Panc1 (cell line): Measurements from ENCODE around the gene MTHFD1L. TPM values are rescaled to one million over a fixed set of nuclear protein-coding genes. Genes with fewer than 3 reads are reported as not detected.
"Not testable (repeated sequence)": the region's sequence is repeated elsewhere in the genome, so short reads cannot be mapped to it uniquely, and the experiment has no call there.

Source experiments
- ATAC-seq: fragments of 200-7000 bp; cut with Tn5 transposase; 2 replicates; pipeline ENCODE4 v1.9.1; 2020; ENCODE audit warnings: mild to moderate bottlenecking, moderate library complexity
- BruUV-seq: library from RNA; stranded (reverse); fragments of 400-500 nt; replicated peaks from 2 replicates; lab custom pipeline; 2021; lab: Mats Ljungman, UMichigan
- CTCF ChIA-PET: fragments of 300-600 bp; sonication (Branson Sonifier 250); formaldehyde crosslinking; loops from one replicate; lab custom pipeline; 2022; ENCODE audit warnings: antibody characterized with exemption; lab: Charles Lee
- POLR2A ChIA-PET: fragments of 300-600 bp; sonication (Branson Sonifier 250); formaldehyde crosslinking; loops from one replicate; lab custom pipeline; 2022; ENCODE audit warnings: antibody characterized with exemption; lab: Charles Lee
- DNase-seq: peaks from one replicate; pipeline ENCODE4 v3.0.0-alpha.2; 2010; ENCODE audit warnings: low read depth, low spot score
- H3K27ac ChIP-seq: 2 replicates; pipeline ENCODE4 v1.5.1; 2011; ENCODE audit warnings: mild to moderate bottlenecking, low read length, inconsistent platforms
- H3K27me3 ChIP-seq: fragments of 200-500 bp; sonication (Bioruptor generic); 2 replicates; pipeline ENCODE4 v1.6.0; 2014; ENCODE audit warnings: low read length, inconsistent platforms; ENCODE audit not compliant: control insufficient read depth, insufficient read depth
- H3K36me3 ChIP-seq: fragments of 200-500 bp; sonication (Bioruptor generic); 2 replicates; pipeline ENCODE4 v1.5.1; 2014; ENCODE audit warnings: inconsistent platforms, mild to moderate bottlenecking, low read length, moderate library complexity; ENCODE audit not compliant: control insufficient read depth, insufficient read depth
- H3K4me1 ChIP-seq: 2 replicates; pipeline ENCODE4 v1.5.1; 2011; ENCODE audit warnings: inconsistent platforms, mild to moderate bottlenecking, low read length, moderate library complexity; ENCODE audit not compliant: control insufficient read depth, insufficient read depth
- H3K4me3 ChIP-seq, 2 experiments: 2 replicates each; pipeline ENCODE4 v1.5.1; 2011 to 2012; ENCODE audit warnings: low read depth in 2 of 2, low read length in 2 of 2, mild to moderate bottlenecking in 2 of 2, inconsistent platforms in 1 of 2, moderate library complexity in 1 of 2
- H3K9me3 ChIP-seq: fragments of 200-500 bp; sonication (Bioruptor generic); 2 replicates; pipeline ENCODE4 v1.5.1; 2014; ENCODE audit warnings: low read depth, mild to moderate bottlenecking, inconsistent platforms, low read length, moderate library complexity; ENCODE audit not compliant: control insufficient read depth, insufficient read depth
- POLR2AphosphoS5 ChIP-seq: IDR thresholded peaks from 2 replicates; pipeline ENCODE4 v1.6.1; 2012; ENCODE audit warnings: mild to moderate bottlenecking, low read depth, low read length, moderate library complexity
- SIN3A ChIP-seq: IDR thresholded peaks from 2 replicates; pipeline ENCODE4 v1.6.1; 2012; ENCODE audit warnings: low read depth, mild to moderate bottlenecking, low read length, moderate library complexity, borderline replicate concordance; ENCODE audit not compliant: insufficient read depth
- TCF7L2 ChIP-seq: IDR thresholded peaks from 2 replicates; pipeline ENCODE4 v1.6.1; 2011; ENCODE audit warnings: mild to moderate bottlenecking, low read depth, low read length, inconsistent platforms
- in situ Hi-C: cut with HindIII; loops from 2 replicates; pipeline ENCODE4 v1.10.0; 2016; ENCODE audit warnings: low sequenced_read_pairs, low pct_unique_long_range_greater_than_20kb
- intact Hi-C: fragments of 100-400 bp; cut with micrococcal nuclease; formaldehyde crosslinking; loops from one replicate; pipeline ENCODE4 v1.10.0; 2022; ENCODE audit not compliant: unreplicated experiment
- total RNA-seq: library from RNA; stranded (reverse); gene quantifications from one replicate; pipeline ENCODE4 v1.2.1, GENCODE V29; 2021; ENCODE audit not compliant: unreplicated experiment
- TF ChIP-seq, protein P1 (sequence below): fragments of 450-650 bp; IDR thresholded peaks from 2 replicates; pipeline ENCODE4 v1.5.1; 2017; ENCODE audit warnings: mild to moderate bottlenecking
- TF ChIP-seq, protein P2 (sequence below), 2 experiments: IDR thresholded peaks; 2 replicates each; pipeline ENCODE4 v1.6.1; 2011 to 2012; ENCODE audit warnings: low read depth in 2 of 2, control low read depth in 1 of 2, low read length in 1 of 2, mild to moderate bottlenecking in 1 of 2, moderate library complexity in 1 of 2; ENCODE audit not compliant: insufficient read depth in 1 of 2

Gene MTHFD1L
- total RNA-seq, 1 experiment from 2014 or later = 76.2 TPM

DNA sequence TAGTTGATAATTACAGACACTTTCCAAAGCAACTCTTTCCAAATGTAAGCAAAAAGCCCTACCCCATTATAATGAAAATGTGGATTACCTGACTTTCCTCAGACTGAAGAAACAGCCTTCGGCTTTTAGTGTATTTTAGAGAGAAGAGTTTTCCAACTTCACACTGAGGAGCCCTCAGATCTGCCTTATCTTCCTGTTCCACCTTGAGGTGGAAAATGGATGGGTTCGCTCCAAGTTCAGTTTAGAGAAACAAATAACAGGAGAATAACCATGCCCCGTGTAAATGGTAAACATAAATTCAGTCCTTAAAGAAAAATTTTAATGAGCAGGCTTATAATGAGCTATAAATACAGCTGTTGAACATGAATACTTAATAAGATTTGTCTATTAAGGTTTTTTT, 21.1 kb upstream of the MTHFD1L start:
- H3K27ac ChIP-seq = no peak overlapping the region
- ATAC-seq (no peak), DNase-seq (no peak)
- H3K4me1 ChIP-seq = no peaks in the 10 kb centered on the region
- H3K36me3 ChIP-seq = no peaks in the 10 kb centered on the region; the same call in 1 of the 2 replicates
- ChIA-PET CTCF (no interaction called here), POLR2A (no interaction called here)
- no peaks in the 10 kb centered on the region for H3K9me3 ChIP-seq
- H3K27me3 ChIP-seq = peaks cover 2% of the 10 kb centered on the region
- no peak overlapping the region for H3K4me3 ChIP-seq
- no peak for TF ChIP-seq POLR2AphosphoS5
- TF ChIP-seq TCF7L2 = no peak
- in situ Hi-C loops = no loop called here
- intact Hi-C loops = no loop called here
- no TSS peak for BruUV-seq

DNA sequence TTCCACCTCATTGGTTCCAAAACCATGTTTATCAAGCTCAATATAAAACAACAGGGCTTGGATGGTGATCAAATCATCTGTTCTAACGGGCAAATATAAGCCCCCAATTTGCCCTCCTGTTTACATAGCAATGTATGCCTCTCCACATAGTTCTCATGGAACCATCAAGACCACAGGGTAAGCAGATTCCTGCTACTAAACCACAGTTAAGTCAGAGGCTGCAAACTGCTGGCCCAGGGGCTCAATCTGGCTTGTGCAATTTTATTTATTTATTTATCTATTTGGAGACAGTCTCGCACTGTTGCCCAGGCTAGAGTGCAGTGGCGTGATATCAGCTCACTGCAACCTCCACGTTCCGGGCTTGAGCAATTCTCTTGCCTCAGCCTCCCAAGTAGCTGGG, 18.9 kb upstream of the MTHFD1L start:
- H3K4me3 ChIP-seq = no peak overlapping the region
- CTCF ChIA-PET = interaction anchor here (0.6 kb wide), 1 partner anchor 429 kb away, joined by 3 read pairs; no protein-coding TSS in a partner anchor
- H3K9me3 ChIP-seq = no peaks in the 10 kb centered on the region
- peaks cover 2% of the 10 kb centered on the region for H3K27me3 ChIP-seq
- intact Hi-C loops (no loop called here), in situ Hi-C loops (no loop called here)
- ATAC-seq (no peak), DNase-seq (no peak)
- H3K4me1 ChIP-seq = no peaks in the 10 kb centered on the region
- POLR2A ChIA-PET = no interaction called here
- BruUV-seq = no TSS peak
- TF ChIP-seq, protein P1, sequence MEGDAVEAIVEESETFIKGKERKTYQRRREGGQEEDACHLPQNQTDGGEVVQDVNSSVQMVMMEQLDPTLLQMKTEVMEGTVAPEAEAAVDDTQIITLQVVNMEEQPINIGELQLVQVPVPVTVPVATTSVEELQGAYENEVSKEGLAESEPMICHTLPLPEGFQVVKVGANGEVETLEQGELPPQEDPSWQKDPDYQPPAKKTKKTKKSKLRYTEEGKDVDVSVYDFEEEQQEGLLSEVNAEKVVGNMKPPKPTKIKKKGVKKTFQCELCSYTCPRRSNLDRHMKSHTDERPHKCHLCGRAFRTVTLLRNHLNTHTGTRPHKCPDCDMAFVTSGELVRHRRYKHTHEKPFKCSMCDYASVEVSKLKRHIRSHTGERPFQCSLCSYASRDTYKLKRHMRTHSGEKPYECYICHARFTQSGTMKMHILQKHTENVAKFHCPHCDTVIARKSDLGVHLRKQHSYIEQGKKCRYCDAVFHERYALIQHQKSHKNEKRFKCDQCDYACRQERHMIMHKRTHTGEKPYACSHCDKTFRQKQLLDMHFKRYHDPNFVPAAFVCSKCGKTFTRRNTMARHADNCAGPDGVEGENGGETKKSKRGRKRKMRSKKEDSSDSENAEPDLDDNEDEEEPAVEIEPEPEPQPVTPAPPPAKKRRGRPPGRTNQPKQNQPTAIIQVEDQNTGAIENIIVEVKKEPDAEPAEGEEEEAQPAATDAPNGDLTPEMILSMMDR = no peak
- TF ChIP-seq SIN3A (no peak), POLR2AphosphoS5 (no peak), TCF7L2 (no peak)
- TF ChIP-seq, protein P2, sequence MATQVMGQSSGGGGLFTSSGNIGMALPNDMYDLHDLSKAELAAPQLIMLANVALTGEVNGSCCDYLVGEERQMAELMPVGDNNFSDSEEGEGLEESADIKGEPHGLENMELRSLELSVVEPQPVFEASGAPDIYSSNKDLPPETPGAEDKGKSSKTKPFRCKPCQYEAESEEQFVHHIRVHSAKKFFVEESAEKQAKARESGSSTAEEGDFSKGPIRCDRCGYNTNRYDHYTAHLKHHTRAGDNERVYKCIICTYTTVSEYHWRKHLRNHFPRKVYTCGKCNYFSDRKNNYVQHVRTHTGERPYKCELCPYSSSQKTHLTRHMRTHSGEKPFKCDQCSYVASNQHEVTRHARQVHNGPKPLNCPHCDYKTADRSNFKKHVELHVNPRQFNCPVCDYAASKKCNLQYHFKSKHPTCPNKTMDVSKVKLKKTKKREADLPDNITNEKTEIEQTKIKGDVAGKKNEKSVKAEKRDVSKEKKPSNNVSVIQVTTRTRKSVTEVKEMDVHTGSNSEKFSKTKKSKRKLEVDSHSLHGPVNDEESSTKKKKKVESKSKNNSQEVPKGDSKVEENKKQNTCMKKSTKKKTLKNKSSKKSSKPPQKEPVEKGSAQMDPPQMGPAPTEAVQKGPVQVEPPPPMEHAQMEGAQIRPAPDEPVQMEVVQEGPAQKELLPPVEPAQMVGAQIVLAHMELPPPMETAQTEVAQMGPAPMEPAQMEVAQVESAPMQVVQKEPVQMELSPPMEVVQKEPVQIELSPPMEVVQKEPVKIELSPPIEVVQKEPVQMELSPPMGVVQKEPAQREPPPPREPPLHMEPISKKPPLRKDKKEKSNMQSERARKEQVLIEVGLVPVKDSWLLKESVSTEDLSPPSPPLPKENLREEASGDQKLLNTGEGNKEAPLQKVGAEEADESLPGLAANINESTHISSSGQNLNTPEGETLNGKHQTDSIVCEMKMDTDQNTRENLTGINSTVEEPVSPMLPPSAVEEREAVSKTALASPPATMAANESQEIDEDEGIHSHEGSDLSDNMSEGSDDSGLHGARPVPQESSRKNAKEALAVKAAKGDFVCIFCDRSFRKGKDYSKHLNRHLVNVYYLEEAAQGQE (IDR thresholded peaks at IDR 0.05; ENCODE audit: insufficient read depth in 1 of 2, low read depth in 2 of 2, low read length in 1 of 2) = no peak
- no peak overlapping the region for H3K27ac ChIP-seq
- no peaks in the 10 kb centered on the region; the same call in 1 of the 2 replicates for H3K36me3 ChIP-seq

DNA sequence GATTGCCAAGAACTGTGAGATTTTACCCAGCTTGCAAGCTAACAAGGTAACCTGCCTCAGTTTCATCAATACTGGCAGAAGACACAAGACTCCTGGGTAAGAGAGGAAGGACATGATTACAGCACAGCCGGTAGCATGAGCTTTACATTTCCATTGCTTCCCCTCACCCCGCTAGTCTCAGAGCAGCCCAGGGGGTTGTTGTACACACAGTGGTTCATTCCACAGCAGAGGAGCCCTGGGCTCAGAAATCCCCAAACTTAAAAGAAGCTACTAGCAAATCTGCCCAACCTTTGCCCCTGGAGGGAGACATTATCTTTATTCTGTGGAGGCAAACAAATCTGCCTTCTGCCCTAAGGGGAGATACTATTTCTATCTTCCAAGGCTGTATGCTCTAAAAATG, 17.1 kb upstream of the MTHFD1L start:
- peaks cover 2% of the 10 kb centered on the region for H3K27me3 ChIP-seq
- BruUV-seq = no TSS peak
- no peak for TF ChIP-seq SIN3A
- TF ChIP-seq, protein P2 (IDR thresholded peaks at IDR 0.05; ENCODE audit: insufficient read depth in 1 of 2, low read depth in 2 of 2, low read length in 1 of 2) = no peak
- no peak for TF ChIP-seq TCF7L2
- ATAC-seq (no peak), DNase-seq (no peak)
- no peaks in the 10 kb centered on the region; the same call in 1 of the 2 replicates for H3K36me3 ChIP-seq
- ChIA-PET POLR2A (no interaction called here), CTCF (interaction anchor here (0.6 kb wide), 1 partner anchor 31 kb away, joined by 6 read pairs; no protein-coding TSS in a partner anchor)
- no peaks in the 10 kb centered on the region for H3K4me1 ChIP-seq
- intact Hi-C loops = no loop called here
- no peaks in the 10 kb centered on the region for H3K9me3 ChIP-seq
- in situ Hi-C loops = no loop called here
- no peak overlapping the region for H3K27ac ChIP-seq
- H3K4me3 ChIP-seq = no peak overlapping the region

DNA sequence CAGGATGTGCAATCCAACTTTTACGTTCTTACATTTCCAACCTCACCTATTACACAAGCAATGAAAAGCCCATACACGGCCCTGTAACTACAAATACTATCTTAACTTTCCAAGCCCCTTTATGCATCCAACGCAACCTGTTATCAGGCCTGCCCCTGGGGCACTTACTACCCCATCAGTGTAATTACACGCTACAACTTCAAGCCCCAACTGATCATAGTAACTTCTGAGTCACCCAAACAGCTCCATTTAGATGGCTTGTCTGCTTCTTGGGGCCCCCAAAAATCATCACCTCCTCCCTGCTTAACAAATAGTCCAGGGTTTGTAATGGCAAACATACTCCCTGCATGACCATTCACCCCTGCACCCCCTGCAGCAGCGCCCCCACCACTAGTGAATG, 11.1 kb upstream of the MTHFD1L start:
- H3K36me3 ChIP-seq, BruUV-seq, DNase-seq, H3K27me3 ChIP-seq, H3K9me3 ChIP-seq, H3K27ac ChIP-seq, in situ Hi-C loops, H3K4me3 ChIP-seq, intact Hi-C loops, ATAC-seq, POLR2A ChIA-PET, H3K4me1 ChIP-seq, CTCF ChIA-PET: not testable (repeated sequence)
